Sciatic nerve (tissue), 2 donors: ENCODE measurements around the gene HLA-DRA. TPM values are rescaled to one million over a fixed set of nuclear protein-coding genes. Genes with fewer than 3 reads are reported as not detected.
"Not testable (repeated sequence)": the region's sequence is repeated elsewhere in the genome, so short reads cannot be mapped to it uniquely, and the experiment has no call there.

ENCODE experiments used
- ATAC-seq: fragments of 200-7000 bp; cut with Tn5 transposase; one replicate; pipeline ENCODE4 v1.9.1; 2020; ENCODE audit warnings: mild to moderate bottlenecking, moderate library complexity
- DNase-seq: peaks from one replicate; pipeline ENCODE4 v3.0.0-alpha.2; 2020; ENCODE audit warnings: low spot score
- intact Hi-C: fragments of 100-400 bp; cut with DNase I; formaldehyde crosslinking; loops from one replicate; pipeline ENCODE4 v1.14.2; 2022
- total RNA-seq: library from RNA; stranded (reverse); fragmentation: NEBNext Ultra II Directional; extraction: Animal tissue kit (Norgen Biotek cat#: 25700); gene quantifications from one replicate; pipeline ENCODE4 v1.2.1, GENCODE V29; 2021
- donor health status: DM: no; HTN: no; CAD: no.
- donor health status: DM: no; HTN: no; CAD: no.

Gene HLA-DRA
- total RNA-seq, 1 donor from 2014 or later = 455 TPM

GRCh38 chr6:32462609-32463008, 22.9 kb downstream of the HLA-DRA start:
- no peak for ATAC-seq

GRCh38 chr6:32467743-32468503, 28.2 kb downstream of the HLA-DRA start:
- ATAC-seq, intact Hi-C loops, DNase-seq: not testable (repeated sequence)

More at GRCh38 chr6:32462609-32463008, 22.9 kb downstream of the HLA-DRA start:
- no peak for DNase-seq
- intact Hi-C loops = no loop called here

GRCh38 chr6:32472781-32473375, 33.2 kb downstream of the HLA-DRA start:
- DNase-seq (no peak), ATAC-seq (peak; percentile 66)

GRCh38 chr6:32473376-32474348, 34.0 kb downstream of the HLA-DRA start:
- intact Hi-C loops, DNase-seq: not testable (repeated sequence)
- peak; percentile 93 for ATAC-seq

More at GRCh38 chr6:32472781-32473375, 33.2 kb downstream of the HLA-DRA start:
- intact Hi-C loops = no loop called here

- ATAC-seq = no peak
- no peak for DNase-seq
- intact Hi-C loops = no loop called here
Observed at GRCh38 chr6:32475392-32476206, 35.9 kb downstream of the HLA-DRA start.

- intact Hi-C loops = no loop called here
- ATAC-seq (no peak), DNase-seq (no peak)
Observed at GRCh38 chr6:32483968-32484613, 44.4 kb downstream of the HLA-DRA start.

- DNase-seq (no peak), ATAC-seq (no peak)
- intact Hi-C loops = no loop called here
Observed at GRCh38 chr6:32484614-32484998, 44.9 kb downstream of the HLA-DRA start.

- DNase-seq = no peak
- peak; percentile 87 for ATAC-seq
- intact Hi-C loops = no loop called here
Observed at GRCh38 chr6:32488083-32488482, 48.4 kb downstream of the HLA-DRA start.

- ATAC-seq = no peak
- intact Hi-C loops = no loop called here
- no peak for DNase-seq
Observed at GRCh38 chr6:32491700-32492099, 52.0 kb downstream of the HLA-DRA start.

- DNase-seq (no peak), ATAC-seq (no peak)
- intact Hi-C loops = no loop called here
Observed at GRCh38 chr6:32492351-32492750, 52.7 kb downstream of the HLA-DRA start.

Other genes with a start within 250 kb of the HLA-DRA start
- 97.7 TPM for gene PBX2, start 249.7 kb upstream of the HLA-DRA start, total RNA-seq
- gene GPSM3, start 247.2 kb upstream of the HLA-DRA start, total RNA-seq = 20.5 TPM
- 71.8 TPM for gene NOTCH4, start 215.8 kb upstream of the HLA-DRA start, total RNA-seq
- gene TSBP1, start 68.0 kb upstream of the HLA-DRA start, total RNA-seq = not detected
- gene BTNL2, start 32.7 kb upstream of the HLA-DRA start, total RNA-seq = not detected
- gene HLA-DRB5, start 90.4 kb downstream of the HLA-DRA start, total RNA-seq = 56.6 TPM
- 82.1 TPM for gene HLA-DRB1, start 150.0 kb downstream of the HLA-DRA start, total RNA-seq
- gene HLA-DQA1, start 197.5 kb downstream of the HLA-DRA start, total RNA-seq = 26.0 TPM
- 25.5 TPM for gene HLA-DQB1, start 226.8 kb downstream of the HLA-DRA start, total RNA-seq